Colon (tissue), 2 donors: ENCODE data around the gene RARB.

ENCODE experiments used
- FAIRE-seq: peaks from 2 replicates; lab custom pipeline; 2012; peaks lifted over from hg19 to GRCh38; lab: Jason Lieb, UNC
- donor health status: control.
- donor health status: control.

Gene RARB

DNA sequence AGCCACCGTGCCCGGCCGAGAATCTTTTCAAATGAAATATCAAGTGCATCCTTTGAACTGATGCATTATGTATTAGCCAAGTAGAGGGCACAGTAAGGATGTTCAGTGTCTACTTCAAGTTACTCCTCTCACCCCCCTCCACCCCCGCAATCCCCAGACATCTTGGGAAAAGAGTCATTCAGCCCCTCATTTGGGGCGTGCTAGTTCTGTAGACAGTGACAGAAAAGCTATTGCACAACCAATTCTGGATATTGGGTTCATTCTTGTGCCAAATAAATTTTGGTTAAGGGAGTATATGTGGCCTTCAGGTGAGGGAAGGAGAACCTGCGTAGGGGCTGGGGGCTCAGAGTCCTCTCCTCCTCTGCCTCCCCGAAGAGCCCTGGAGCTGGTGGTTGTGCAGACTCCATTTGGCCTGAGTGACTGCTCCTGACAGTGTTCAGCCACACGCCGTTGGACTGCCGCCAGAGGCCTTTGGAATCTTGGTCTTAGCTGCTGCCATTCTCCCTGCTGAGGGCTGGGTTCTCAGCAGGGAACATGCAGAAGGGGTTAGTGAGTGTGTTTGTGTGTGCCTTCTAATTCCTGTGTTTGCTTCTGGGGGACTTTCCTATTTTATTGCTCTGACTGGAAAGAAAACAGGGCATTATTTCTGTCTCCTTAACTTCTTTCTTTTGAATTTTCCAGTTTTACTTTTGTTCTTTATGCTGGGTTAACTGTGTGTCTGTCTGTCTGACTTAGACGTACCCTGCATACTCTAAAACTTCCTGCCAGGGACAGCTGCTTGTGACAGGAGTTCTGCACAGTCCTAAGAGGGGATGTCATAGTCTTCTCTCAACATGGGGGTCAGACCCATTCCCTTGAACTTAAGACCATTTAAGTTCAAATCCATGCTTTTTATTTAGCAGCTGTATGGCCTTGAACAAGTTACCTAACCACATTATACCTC, 21.0 kb downstream of the RARB start:
- FAIRE-seq, result no peak

GRCh38 chr3:25449857-25450256, 21.8 kb downstream of the RARB start:
- FAIRE-seq, result no peak

DNA sequence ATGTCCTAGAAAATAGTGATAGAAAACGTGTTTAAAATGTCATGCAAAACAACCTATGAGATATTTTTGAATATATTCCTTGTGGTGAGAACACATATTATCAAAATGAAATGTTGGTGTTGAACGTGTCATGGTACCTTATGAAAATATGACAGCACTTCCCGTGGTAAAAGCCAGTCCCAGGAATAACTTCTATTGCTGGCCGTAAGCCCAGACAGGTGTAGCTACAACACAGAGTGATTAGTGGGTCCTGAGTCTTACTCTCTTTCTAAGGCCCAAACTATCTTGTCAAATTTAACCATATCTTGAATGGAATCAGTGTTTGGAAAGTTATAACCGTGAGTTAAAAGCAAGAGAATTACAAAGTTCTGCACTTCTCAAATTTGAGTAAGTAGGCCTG, 24.1 kb downstream of the RARB start:
- no peak for FAIRE-seq

DNA sequence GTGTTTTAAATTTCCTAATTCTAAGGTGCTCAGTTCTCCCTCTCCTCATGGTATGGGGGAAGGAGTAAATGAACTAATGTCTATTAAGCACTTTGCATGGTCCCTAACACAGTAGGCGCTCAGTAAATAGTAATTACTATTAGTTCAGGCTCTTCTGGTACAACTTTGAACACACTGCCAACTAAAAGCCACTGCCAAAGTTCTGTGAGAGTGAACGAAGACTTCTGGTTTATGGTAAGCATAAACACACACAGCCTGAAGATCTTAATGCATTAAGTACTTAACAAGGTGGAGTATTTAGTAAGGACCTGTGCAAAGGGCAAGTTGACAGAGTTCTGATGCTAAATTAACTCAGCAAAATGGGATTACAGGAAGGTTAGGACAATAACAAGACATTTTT, 24.7 kb downstream of the RARB start:
- no peak for FAIRE-seq

- FAIRE-seq, result no peak
These were observed 25.5 kb downstream of the RARB start for GRCh38 chr3:25453619-25454004.

DNA sequence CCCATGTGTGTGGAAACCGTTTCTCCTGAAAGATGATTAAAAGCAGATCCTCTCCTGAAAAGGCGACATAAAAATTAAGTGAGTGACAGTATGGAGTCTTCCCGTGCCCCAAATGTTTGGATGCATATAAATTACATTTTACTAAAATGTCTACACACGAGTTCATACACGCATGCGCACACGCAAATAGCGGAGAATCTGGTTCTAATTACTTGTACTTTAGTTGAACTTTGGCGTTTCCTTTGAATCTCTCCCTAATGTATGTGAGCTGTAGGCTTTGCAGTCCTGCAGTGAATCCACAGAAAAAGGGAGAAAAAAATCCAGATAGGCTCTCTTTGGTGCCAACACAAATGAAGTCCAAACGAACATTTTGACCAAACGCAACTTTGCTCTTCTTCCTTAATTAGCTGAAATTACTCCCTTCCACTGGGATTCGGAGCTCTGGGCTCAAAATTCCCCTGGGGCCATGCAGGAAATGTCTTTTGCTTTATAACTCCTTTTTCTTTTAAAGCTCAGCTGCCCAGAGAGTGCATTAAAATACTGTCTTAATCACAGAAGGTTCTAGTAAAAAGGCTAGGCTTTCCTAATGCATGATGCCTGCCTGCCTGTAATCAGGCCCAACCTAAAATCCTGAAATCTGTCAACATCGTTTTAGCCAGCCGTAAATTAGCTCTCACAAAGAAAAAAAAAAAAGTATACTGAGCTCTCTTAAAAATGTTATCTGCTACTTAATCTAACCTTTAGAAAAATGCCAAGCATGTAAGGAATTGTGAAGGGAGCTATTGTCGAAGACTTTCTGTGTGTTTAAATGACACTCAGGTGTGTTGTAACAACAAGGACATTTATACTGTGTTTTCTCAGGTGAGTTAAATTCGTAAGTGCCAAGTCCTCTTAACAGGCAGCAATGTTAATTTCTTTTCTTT, 26.2 kb downstream of the RARB start:
- no peak for FAIRE-seq

DNA sequence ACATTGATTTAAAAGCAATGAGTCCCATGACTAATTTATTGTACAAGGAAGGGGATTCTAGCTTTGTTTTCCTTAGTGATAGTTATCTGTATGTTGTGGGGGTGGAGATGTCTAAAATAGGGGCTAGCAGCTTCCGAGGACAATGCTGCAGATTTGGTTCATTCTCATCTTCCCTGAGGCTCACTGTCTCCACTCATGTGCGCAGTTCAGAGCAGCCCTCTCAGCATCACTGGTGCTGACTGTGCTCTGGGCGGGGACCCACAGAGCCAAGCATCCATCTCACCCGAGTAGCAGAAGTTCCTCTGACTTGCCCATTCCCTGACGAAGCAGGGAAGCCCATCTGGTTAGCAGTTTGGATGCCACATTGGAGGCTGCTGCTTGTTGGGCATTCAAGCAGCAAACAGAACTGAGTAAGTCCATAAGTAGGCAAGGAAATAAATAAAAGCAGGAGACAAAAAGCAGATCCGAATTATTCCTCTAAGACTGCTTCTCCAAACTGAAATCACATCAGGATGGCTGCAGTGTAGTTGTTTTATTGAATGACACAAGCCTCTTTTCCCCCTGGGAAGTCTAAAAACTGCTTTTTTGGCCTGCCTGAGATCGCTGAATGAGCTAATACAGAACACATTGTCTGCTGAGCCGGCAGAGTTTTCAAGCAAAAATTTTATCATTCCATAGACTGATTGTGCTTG, 27.5 kb downstream of the RARB start:
- FAIRE-seq, result no peak

GRCh38 chr3:25456723-25457670, 28.9 kb downstream of the RARB start:
- FAIRE-seq, result no peak

GRCh38 chr3:25457671-25458419, 29.8 kb downstream of the RARB start:
- FAIRE-seq, result no peak

DNA sequence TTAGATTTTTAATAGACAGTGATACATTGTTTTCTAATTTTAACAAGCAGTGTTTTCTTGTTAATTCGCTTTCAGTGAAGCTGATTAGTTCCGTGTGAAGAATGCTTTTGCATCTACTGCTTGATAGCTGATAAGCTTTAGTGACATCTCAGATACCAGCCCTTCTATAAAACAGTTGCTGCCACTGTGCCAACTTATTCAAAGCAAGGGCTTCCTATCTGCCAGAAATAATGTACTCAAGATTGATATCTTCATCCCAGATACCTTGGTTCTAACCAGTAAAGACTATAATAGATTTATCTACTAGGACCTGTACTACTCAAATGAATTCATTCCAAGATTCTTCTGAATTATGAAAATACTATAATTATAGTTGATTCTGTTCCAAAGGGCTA, 30.4 kb downstream of the RARB start:
- no peak for FAIRE-seq

- no peak for FAIRE-seq
These were observed 32.7 kb downstream of the RARB start for GRCh38 chr3:25460751-25461150.

DNA sequence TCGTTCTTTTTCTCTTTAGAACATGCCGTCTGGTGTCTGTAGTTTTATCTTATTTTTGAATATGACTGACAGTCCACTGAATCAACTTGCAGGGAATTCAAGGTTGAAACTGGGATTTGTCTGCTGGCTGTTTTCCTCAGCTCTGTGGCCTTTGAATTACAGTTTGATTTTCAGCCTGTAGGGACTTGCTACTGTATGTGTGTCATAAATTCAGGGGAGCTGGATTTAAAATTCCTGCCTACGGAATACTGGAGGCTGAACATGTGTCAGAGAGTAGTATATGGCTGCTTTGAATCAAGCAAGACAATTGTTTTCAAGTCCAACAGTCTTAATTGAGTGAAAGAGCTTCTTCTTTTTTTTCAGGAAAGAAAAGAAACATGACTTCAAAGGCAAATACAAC, 33.9 kb downstream of the RARB start:
- no peak for FAIRE-seq

- no peak for FAIRE-seq
These were observed 34.4 kb downstream of the RARB start for GRCh38 chr3:25462495-25462894.

GRCh38 chr3:25463836-25464418, 35.9 kb downstream of the RARB start:
- no peak for FAIRE-seq

DNA sequence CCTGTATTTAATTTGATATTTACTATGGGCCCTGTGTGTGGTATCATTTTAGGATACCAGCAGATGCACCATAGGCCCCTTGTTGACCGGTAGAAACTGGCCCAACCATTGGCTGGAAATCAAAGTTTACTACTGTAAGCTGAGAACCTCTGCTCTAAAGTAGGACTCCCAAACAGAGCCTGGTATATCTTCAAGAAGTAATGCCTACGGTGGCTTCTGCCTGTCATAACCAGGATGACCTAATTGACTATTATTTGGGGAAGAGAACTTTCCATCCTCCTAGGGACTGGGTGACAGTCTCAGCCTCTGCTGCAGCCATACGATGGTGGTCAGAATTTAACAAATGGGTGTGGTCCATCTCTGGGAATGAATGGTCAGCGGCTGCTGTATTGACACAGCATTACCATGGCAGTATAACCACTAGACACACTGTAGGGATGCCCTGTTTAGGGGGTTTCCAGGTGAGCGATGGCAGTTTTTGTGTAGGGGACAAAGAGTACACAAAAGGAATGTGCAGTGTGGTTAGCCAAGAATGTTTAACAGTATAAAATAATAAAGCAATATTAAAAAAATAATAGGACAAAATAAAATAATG, 37.3 kb downstream of the RARB start:
- no peak for FAIRE-seq

- no peak for FAIRE-seq
These were observed 40.8 kb downstream of the RARB start for GRCh38 chr3:25468866-25469319.

DNA sequence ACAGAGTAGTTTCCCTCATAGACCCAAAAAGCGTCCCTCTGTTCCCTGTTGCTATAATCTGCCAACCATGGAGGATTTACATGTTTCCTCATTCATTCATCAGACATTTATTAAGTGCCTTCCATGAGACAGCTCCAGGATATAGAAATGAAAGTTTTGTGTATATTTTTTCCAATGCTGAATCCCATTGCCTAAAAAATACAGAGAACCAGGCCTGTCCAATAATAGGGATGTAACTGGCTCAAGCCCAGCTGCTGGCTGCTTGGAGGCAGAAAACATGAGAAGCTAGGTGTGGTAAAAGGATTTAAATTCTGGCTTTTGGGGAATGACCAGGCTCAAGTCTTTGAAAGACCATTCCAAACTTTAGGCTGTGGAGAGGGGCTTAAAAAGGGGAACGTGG, 41.5 kb downstream of the RARB start:
- no peak for FAIRE-seq

- no peak for FAIRE-seq
These were observed 43.2 kb downstream of the RARB start for GRCh38 chr3:25471081-25471768.

GRCh38 chr3:25472153-25472552, 44.1 kb downstream of the RARB start:
- no peak for FAIRE-seq
